Endothelial cell of umbilical vein (primary cell): Measurements from ENCODE around the gene SAMD1. TPM values are rescaled to one million over a fixed set of nuclear protein-coding genes. Genes with fewer than 3 reads are reported as not detected.

ENCODE experiments used
- BruUV-seq: library from RNA; stranded (reverse); fragments of 400-500 nt; replicated peaks from 2 replicates; lab custom pipeline; 2021; lab: Mats Ljungman, UMichigan
- CTCF ChIA-PET: fragments of 300-600, 350-600 bp; sonication (Branson Sonifier 250); formaldehyde crosslinking; loops from one replicate; lab custom pipeline; 2021; ENCODE audit warnings: antibody characterized with exemption, inconsistent platforms; lab: Charles Lee
- POLR2A ChIA-PET: fragments of 300-600, 350-600 bp; sonication (Branson Sonifier 250); formaldehyde crosslinking; loops from one replicate; lab custom pipeline; 2021; ENCODE audit warnings: antibody characterized with exemption, inconsistent platforms; lab: Charles Lee
- DNase-seq: peaks from one replicate; pipeline ENCODE4 v3.0.0-alpha.2; 2011; ENCODE audit warnings: low read depth, low spot score
- FAIRE-seq: peaks from 2 replicates; lab custom pipeline; 2011; peaks lifted over from hg19 to GRCh38; lab: Jason Lieb, UNC
- H2AFZ ChIP-seq: 2 replicates; pipeline ENCODE4 v1.6.0; 2012; ENCODE audit warnings: low read depth, low read length, control low read depth, inconsistent platforms
- H3K27ac ChIP-seq: 2 replicates; pipeline ENCODE4 v1.5.1; 2011; ENCODE audit warnings: low read depth, mild to moderate bottlenecking, control low read depth, low read length, moderate library complexity; ENCODE audit not compliant: insufficient read depth
- H3K27me3 ChIP-seq, 2 experiments: 2 replicates each; pipeline versions ENCODE4 v1.6.0 to v1.6.1; 2011; ENCODE audit warnings: low read length in 2 of 2, mixed read lengths in 1 of 2; ENCODE audit not compliant: control insufficient read depth in 2 of 2, insufficient read depth in 2 of 2
- H3K36me3 ChIP-seq, 2 experiments: 2 replicates in 1 of 2; 3 replicates in 1 of 2; pipeline ENCODE4 v1.5.1; 2011; ENCODE audit warnings: low read length in 2 of 2, mild to moderate bottlenecking in 1 of 2, moderate library complexity in 1 of 2; ENCODE audit not compliant: control insufficient read depth in 2 of 2, insufficient read depth in 2 of 2; ENCODE audit errors: extremely low read depth in 1 of 2
- H3K4me1 ChIP-seq: 3 replicates; pipeline ENCODE4 v1.5.1; 2011; ENCODE audit warnings: mild to moderate bottlenecking, low read length; ENCODE audit not compliant: control insufficient read depth, insufficient read depth; ENCODE audit errors: extremely low read depth
- H3K4me2 ChIP-seq: 2 replicates; pipeline ENCODE4 v1.6.1; 2011; ENCODE audit warnings: low read length, control low read depth, mixed read lengths; ENCODE audit not compliant: insufficient read depth
- H3K4me3 ChIP-seq, 3 experiments: fragments of 200-600 bp in 1 of 3; sonication (generic), shearing (Covaris generic) in 1 of 3; replicated peaks in 1 of 3; 2 replicates each; pipeline ENCODE4 v1.5.1; 2011 to 2016; ENCODE audit warnings: control low read depth in 3 of 3, low read length in 3 of 3, mild to moderate bottlenecking in 2 of 3, inconsistent platforms in 1 of 3, low read depth in 1 of 3, moderate library complexity in 1 of 3; ENCODE audit not compliant: insufficient read depth in 1 of 3
- H3K79me2 ChIP-seq: 2 replicates; pipeline ENCODE4 v1.6.0; 2012; ENCODE audit warnings: low read length, inconsistent platforms; ENCODE audit not compliant: control insufficient read depth, insufficient read depth
- H3K9ac ChIP-seq: replicated peaks from 2 replicates; pipeline ENCODE3; 2011; ENCODE audit warnings: low read length, control low read depth; ENCODE audit not compliant: insufficient read depth; ENCODE audit errors: extremely low read depth
- H3K9me1 ChIP-seq: replicated peaks from 3 replicates; pipeline ENCODE4 v1.6.0; 2011; ENCODE audit warnings: mild to moderate bottlenecking, low read length; ENCODE audit not compliant: control insufficient read depth, insufficient read depth; ENCODE audit errors: extremely low read depth
- H3K9me3 ChIP-seq: replicated peaks from 2 replicates; pipeline ENCODE4 v1.5.1; 2012; ENCODE audit warnings: low read length, inconsistent platforms; ENCODE audit not compliant: control insufficient read depth, insufficient read depth
- H4K20me1 ChIP-seq: replicated peaks from 2 replicates; pipeline ENCODE3; 2011; ENCODE audit warnings: mild to moderate bottlenecking, low read length; ENCODE audit not compliant: control insufficient read depth, insufficient read depth; ENCODE audit errors: extremely low read depth
- EZH2 ChIP-seq: IDR thresholded peaks from 2 replicates; pipeline ENCODE4 v1.6.1; 2012; ENCODE audit warnings: borderline replicate concordance, low read depth, mild to moderate bottlenecking, moderate library complexity, low read length, inconsistent platforms; ENCODE audit not compliant: severe bottlenecking
- FOS ChIP-seq: IDR thresholded peaks from 2 replicates; pipeline ENCODE4 v1.6.1; 2011; ENCODE audit warnings: mild to moderate bottlenecking, low read length, moderate library complexity, borderline replicate concordance; ENCODE audit not compliant: insufficient read depth
- GATA2 ChIP-seq: IDR thresholded peaks from 2 replicates; pipeline ENCODE4 v1.7.0; 2011; ENCODE audit warnings: low read depth, mild to moderate bottlenecking, moderate library complexity, mixed read lengths, low read length; ENCODE audit not compliant: insufficient read length, insufficient read depth
- JUN ChIP-seq: IDR thresholded peaks from 2 replicates; pipeline ENCODE4 v1.6.1; 2011; ENCODE audit warnings: borderline replicate concordance, low read depth; ENCODE audit not compliant: insufficient read length, insufficient read depth
- MYC ChIP-seq: IDR thresholded peaks from one replicate; pipeline ENCODE4 v1.6.1; 2011; ENCODE audit warnings: mild to moderate bottlenecking, low read depth, low read length
- POLR2A ChIP-seq: IDR thresholded peaks from 2 replicates; pipeline ENCODE4 v1.6.1; 2012; ENCODE audit warnings: low read depth, mild to moderate bottlenecking, control low read depth, low read length
- POLR2AphosphoS5 ChIP-seq: IDR thresholded peaks from 2 replicates; pipeline ENCODE4 v1.6.1; 2012; ENCODE audit warnings: low read depth, mild to moderate bottlenecking, control low read depth, low read length, moderate library complexity; ENCODE audit not compliant: insufficient read depth
- dilution Hi-C: fragments of 300-500 bp; cut with MboI; formaldehyde crosslinking; loops from one replicate; pipeline ENCODE4 v1.15.0; 2019; ENCODE audit warnings: low sequenced_read_pairs; ENCODE audit not compliant: extremely low pct_ligation_motif_present
- intact Hi-C: fragments of 100-400 bp; cut with micrococcal nuclease; formaldehyde crosslinking; loops from one replicate; pipeline ENCODE4 v1.10.0; 2022
- polyA plus RNA-seq, 4 experiments: library from polyadenylated mRNA; depleted of rRNA in 3 of 4; stranded (reverse) in 3 of 4; unstranded in 1 of 4; fragments of >200 nt; gene quantifications; 2 replicates each; pipeline versions ENCODE4 v1.2.1 to v1.2.3, GENCODE V29; 2011 to 2012; ENCODE audit warnings: missing spikeins in 1 of 4
- total RNA-seq: library from RNA; stranded (reverse); gene quantifications from 2 replicates; pipeline ENCODE4 v1.2.3, GENCODE V29; 2021
- TF ChIP-seq, protein P1 (sequence below): IDR thresholded peaks from 2 replicates; pipeline ENCODE4 v1.6.1; 2011; ENCODE audit not compliant: insufficient read depth, insufficient read length
- TF ChIP-seq, protein P2 (sequence below), 2 donors: IDR thresholded peaks; 1 replicate in 1 of 2; 2 replicates in 1 of 2; pipeline ENCODE4 v1.5.1; 2011; ENCODE audit warnings: low read length in 2 of 2, mild to moderate bottlenecking in 2 of 2, moderate library complexity in 2 of 2, control low read depth in 1 of 2, inconsistent platforms in 1 of 2, low read depth in 1 of 2; ENCODE audit not compliant: insufficient read depth in 1 of 2; ENCODE audit errors: extremely low read depth in 1 of 2

The SAMD1 gene
- total and polyA plus RNA-seq, 2 donors (not counting 3 experiments of a cell fraction or from before 2014, with no cell fraction given) = 14.1 to 35.9 TPM

DNA sequence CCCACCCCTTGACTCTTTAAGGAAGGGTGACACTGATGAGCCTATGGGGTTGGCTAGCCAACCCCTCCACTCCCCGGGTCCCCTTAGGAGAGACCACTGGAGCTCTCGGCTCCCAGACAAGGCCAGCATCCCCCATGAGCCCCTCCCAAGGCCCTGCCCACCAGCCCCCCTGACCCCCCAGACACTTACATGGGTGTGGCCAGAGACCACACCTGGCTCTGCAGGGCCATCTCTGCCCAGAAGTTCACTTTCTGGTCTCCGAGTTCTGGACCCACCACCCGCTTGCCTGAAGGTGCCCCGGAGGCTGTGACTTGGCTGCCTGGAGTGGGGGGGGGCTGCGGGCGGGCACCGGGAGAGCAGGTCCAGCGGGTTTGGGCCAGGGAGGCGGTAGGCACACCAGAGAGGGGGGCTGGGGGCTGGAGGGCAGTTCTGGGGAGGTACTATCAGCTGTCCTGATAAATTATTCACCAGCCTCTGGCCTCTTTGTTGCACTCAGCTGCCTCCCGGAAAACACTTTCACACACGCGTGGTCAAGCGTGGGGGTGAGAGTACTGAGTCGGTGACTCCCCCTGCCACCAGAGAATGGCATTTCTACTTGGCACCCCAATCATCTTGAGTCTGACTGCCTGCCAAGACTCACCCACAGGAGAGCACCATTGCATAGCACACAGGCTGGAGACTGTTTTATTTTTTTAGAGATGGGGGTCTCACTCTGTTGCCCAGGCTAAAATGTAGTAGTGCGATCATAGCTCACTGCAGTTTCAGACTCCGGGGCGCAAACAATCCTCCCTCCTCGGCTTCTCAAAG, 28.6 kb downstream of the SAMD1 start, which contains the start of gene PALM3:
Gene PALM3 (minus strand): TSS at position 326 of the 807 bp plus-strand sequence. CDS start 96 bp downstream, at position 230.
- Histone ChIP-seq H3K9ac (no peak within 1 kb of the TSS), H3K27ac (no peak within 1 kb of the TSS), H3K9me1 (no peaks in the 10 kb centered on the region), H3K9me3 (no peaks in the 10 kb centered on the region), H3K36me3 (no peaks in the 10 kb centered on the region), H3K79me2 (no peaks in the 10 kb centered on the region), H4K20me1 (no peaks in the 10 kb centered on the region), H3K4me1 (no peaks in the 10 kb centered on the region), H3K4me2 (no peak within 1 kb of the TSS), H3K27me3 (peaks cover 7 to 8% of the 10 kb centered on the region in 2 experiments), H3K4me3 (no peak within 1 kb of the TSS), H2AFZ (no peak within 1 kb of the TSS)
- dilution Hi-C loops = no loop called here
- BruUV-seq = no TSS peak
- intact Hi-C loops = no loop called here
- FAIRE-seq (no peak), DNase-seq (no peak)
- no peak for TF ChIP-seq EZH2
- TF ChIP-seq, protein P1, sequence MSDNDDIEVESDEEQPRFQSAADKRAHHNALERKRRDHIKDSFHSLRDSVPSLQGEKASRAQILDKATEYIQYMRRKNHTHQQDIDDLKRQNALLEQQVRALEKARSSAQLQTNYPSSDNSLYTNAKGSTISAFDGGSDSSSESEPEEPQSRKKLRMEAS = no peak
- CTCF ChIA-PET = interaction anchor here (1.6 to 3.4 kb wide), 2 partner anchors 15 to 68 kb away, joined by 4 to 58 read pairs; no protein-coding TSS in a partner anchor
- POLR2A ChIA-PET = no interaction called here

DNA sequence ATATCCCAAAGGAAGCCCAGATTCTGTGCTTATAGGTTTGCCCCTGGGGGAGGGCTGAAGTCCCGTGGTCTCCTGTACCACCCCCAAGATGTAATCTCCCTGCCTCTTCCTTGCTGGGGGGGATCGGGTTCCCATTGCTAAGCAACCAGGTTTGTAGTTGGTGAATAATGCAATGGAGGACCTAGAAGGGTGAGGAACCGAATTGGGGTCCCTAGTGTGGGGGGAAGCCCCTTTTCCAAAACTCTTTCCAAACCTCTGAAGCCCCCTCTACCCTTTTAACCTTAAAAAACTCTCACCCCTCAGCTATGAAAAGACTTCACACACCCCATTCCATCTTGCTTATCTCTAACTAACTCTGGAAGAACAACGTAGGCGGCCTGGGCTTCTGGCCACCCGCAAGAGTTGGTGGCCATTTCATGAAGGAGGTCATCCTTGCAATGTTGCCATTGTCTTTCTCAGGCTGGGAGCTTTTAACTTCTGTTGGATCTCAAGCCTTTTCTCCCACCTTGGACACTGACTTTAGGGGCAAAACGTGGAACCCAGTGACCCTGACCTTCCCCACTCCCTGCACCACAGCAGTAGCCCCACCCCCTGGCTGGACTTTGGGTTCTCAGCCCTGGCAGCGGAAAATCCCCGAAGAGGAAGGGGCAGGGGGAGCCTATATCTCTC, 29.3 kb downstream of the SAMD1 start:
- no peak overlapping the region for H3K4me2 ChIP-seq
- H3K9me3 ChIP-seq = no peaks in the 10 kb centered on the region
- FAIRE-seq (no peak), DNase-seq (no peak)
- intact Hi-C loops = no loop called here
- H3K27ac ChIP-seq = no peak overlapping the region
- no peaks in the 10 kb centered on the region for H3K9me1 ChIP-seq
- no peak overlapping the region for H3K9ac ChIP-seq
- POLR2A ChIA-PET = no interaction called here
- H3K27me3 ChIP-seq = peaks cover 7 to 8% of the 10 kb centered on the region in 2 experiments
- H3K4me1 ChIP-seq = no peaks in the 10 kb centered on the region
- H3K4me3 ChIP-seq = no peak overlapping the region
- dilution Hi-C loops = no loop called here
- BruUV-seq = no TSS peak
- H4K20me1 ChIP-seq = no peaks in the 10 kb centered on the region
- no peak overlapping the region for H2AFZ ChIP-seq
- H3K79me2 ChIP-seq = no peaks in the 10 kb centered on the region
- TF ChIP-seq GATA2 = no peak
- TF ChIP-seq POLR2A = no peak
- TF ChIP-seq FOS = no peak
- TF ChIP-seq MYC = no peak
- no peak for TF ChIP-seq EZH2
- TF ChIP-seq, protein P1 = no peak
- TF ChIP-seq POLR2AphosphoS5 = no peak
- no peak for TF ChIP-seq JUN
- TF ChIP-seq, protein P2, sequence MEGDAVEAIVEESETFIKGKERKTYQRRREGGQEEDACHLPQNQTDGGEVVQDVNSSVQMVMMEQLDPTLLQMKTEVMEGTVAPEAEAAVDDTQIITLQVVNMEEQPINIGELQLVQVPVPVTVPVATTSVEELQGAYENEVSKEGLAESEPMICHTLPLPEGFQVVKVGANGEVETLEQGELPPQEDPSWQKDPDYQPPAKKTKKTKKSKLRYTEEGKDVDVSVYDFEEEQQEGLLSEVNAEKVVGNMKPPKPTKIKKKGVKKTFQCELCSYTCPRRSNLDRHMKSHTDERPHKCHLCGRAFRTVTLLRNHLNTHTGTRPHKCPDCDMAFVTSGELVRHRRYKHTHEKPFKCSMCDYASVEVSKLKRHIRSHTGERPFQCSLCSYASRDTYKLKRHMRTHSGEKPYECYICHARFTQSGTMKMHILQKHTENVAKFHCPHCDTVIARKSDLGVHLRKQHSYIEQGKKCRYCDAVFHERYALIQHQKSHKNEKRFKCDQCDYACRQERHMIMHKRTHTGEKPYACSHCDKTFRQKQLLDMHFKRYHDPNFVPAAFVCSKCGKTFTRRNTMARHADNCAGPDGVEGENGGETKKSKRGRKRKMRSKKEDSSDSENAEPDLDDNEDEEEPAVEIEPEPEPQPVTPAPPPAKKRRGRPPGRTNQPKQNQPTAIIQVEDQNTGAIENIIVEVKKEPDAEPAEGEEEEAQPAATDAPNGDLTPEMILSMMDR (IDR thresholded peaks at IDR 0.05; ENCODE audit: extremely low read depth in 1 of 2, insufficient read depth in 1 of 2, low read depth in 1 of 2, low read length in 2 of 2) = no peak
- CTCF ChIA-PET = interaction anchor here (1.2 to 4.6 kb wide), 5 partner anchors 11 to 183 kb away, joined by 3 to 58 read pairs (median 24); partner anchors contain the start of genes MISP3 and NANOS3
- H3K36me3 ChIP-seq = no peaks in the 10 kb centered on the region
